GM12878 (cell line): Measurements from ENCODE around the gene CORO1C. TPM values are rescaled to one million over a fixed set of nuclear protein-coding genes. Genes with fewer than 3 reads are reported as not detected.

Experiments
- ATAC-seq: fragments of 200-7000 bp; cut with Tn5 transposase; 3 replicates; pipeline ENCODE4 v1.9.1; 2020; ENCODE audit warnings: mild to moderate bottlenecking, moderate library complexity
- BruUV-seq: library from RNA; stranded (reverse); fragments of 400-500 nt; replicated peaks from 2 replicates; lab custom pipeline; 2021; lab: Mats Ljungman, UMichigan
- CTCF ChIA-PET: fragments of 300-600 bp; sonication (Branson Sonifier 250); formaldehyde crosslinking; extraction: SDS; loops from one replicate; lab custom pipeline; 2021; ENCODE audit warnings: inconsistent platforms; lab: Yijun Ruan, JAX
- POLR2A ChIA-PET: fragments of 350-600 bp; formaldehyde crosslinking; extraction: SDS; loops from one replicate; lab custom pipeline; 2021; ENCODE audit warnings: inconsistent platforms; lab: Charles Lee
- RAD21 ChIA-PET: fragments of 300-600 bp; sonication (Branson Sonifier 250); formaldehyde crosslinking; loops from one replicate; lab custom pipeline; 2023; ENCODE audit warnings: antibody characterized with exemption; ENCODE audit not compliant: unreplicated experiment; lab: Charles Lee
- SMC1A ChIA-PET: fragments of 300-600 bp; sonication (Branson Sonifier 250); formaldehyde crosslinking; loops from one replicate; lab custom pipeline; 2023; ENCODE audit not compliant: unreplicated experiment, uncharacterized antibody; lab: Charles Lee
- DNase-seq: peaks from one replicate; pipeline ENCODE4 v3.0.0-alpha.2; 2011; ENCODE audit warnings: low read depth, low spot score
- FAIRE-seq: peaks from 3 replicates; lab custom pipeline; 2011; peaks lifted over from hg19 to GRCh38; lab: Jason Lieb, UNC
- H2AFZ ChIP-seq: 2 replicates; pipeline ENCODE4 v1.6.0; 2011; ENCODE audit warnings: low read depth, low read length, control low read depth; ENCODE audit not compliant: control insufficient read depth
- H3K27ac ChIP-seq: 2 replicates; pipeline ENCODE4 v1.5.1; 2011; ENCODE audit warnings: control low read depth; ENCODE audit not compliant: control insufficient read depth, insufficient read depth
- H3K27me3 ChIP-seq, 2 experiments: replicated peaks in 1 of 2; 2 replicates each; pipeline versions ENCODE4 v1.6.0 to v1.6.1; 2011; ENCODE audit warnings: low read length in 1 of 2; ENCODE audit not compliant: control insufficient read depth in 2 of 2, insufficient read depth in 2 of 2
- H3K36me3 ChIP-seq, 2 experiments: 2 replicates each; pipeline ENCODE4 v1.5.1; 2011; ENCODE audit warnings: low read length in 1 of 2; ENCODE audit not compliant: control insufficient read depth in 2 of 2, insufficient read depth in 2 of 2
- H3K4me1 ChIP-seq: 2 replicates; pipeline ENCODE4 v1.6.1; 2011; ENCODE audit warnings: mild to moderate bottlenecking, low read length, moderate library complexity, mixed read lengths; ENCODE audit not compliant: control insufficient read depth, insufficient read depth
- H3K4me2 ChIP-seq: 2 replicates; pipeline ENCODE4 v1.6.0; 2011; ENCODE audit warnings: control low read depth; ENCODE audit not compliant: control insufficient read depth, insufficient read depth
- H3K4me3 ChIP-seq: fragments of 200-600 bp; sonication (generic); 2 replicates; pipeline ENCODE4 v1.5.1; 2016
- H3K79me2 ChIP-seq: 2 replicates; pipeline ENCODE4 v1.6.0; 2011; ENCODE audit warnings: low read length; ENCODE audit not compliant: control insufficient read depth, insufficient read depth
- H3K9ac ChIP-seq: 2 replicates; pipeline ENCODE4 v1.8.0; 2011; ENCODE audit warnings: low read length, control low read depth, mixed read lengths; ENCODE audit not compliant: control insufficient read depth, insufficient read depth
- H3K9me3 ChIP-seq: replicated peaks from 3 replicates; pipeline ENCODE4 v1.5.1; 2011; ENCODE audit warnings: mild to moderate bottlenecking, low read length; ENCODE audit not compliant: control insufficient read depth, insufficient read depth
- H4K20me1 ChIP-seq: 2 replicates; pipeline ENCODE4 v1.6.0; 2011; ENCODE audit not compliant: control insufficient read depth, insufficient read depth
- FOXM1 ChIP-seq: IDR thresholded peaks from 2 replicates; pipeline ENCODE4 v1.6.1; 2012; ENCODE audit warnings: low read depth, mild to moderate bottlenecking, inconsistent platforms, low read length, moderate library complexity
- MEF2B ChIP-seq: fragments of 450-650 bp; IDR thresholded peaks from 2 replicates; pipeline ENCODE4 v1.6.1; 2018; ENCODE audit warnings: mild to moderate bottlenecking, moderate library complexity; ENCODE audit not compliant: partially characterized antibody, poor library complexity, severe bottlenecking
- MYB ChIP-seq: fragments of 150-350 bp; IDR thresholded peaks from 2 replicates; pipeline ENCODE4 v1.6.1; 2014; ENCODE audit warnings: mild to moderate bottlenecking, low read depth, low read length, borderline replicate concordance
- POU2F2 ChIP-seq: IDR thresholded peaks from 3 replicates; pipeline ENCODE4 v1.6.1; 2011; ENCODE audit warnings: low read depth, mild to moderate bottlenecking, low read length, borderline replicate concordance
- RFX5 ChIP-seq: IDR thresholded peaks from 2 replicates; pipeline ENCODE4 v1.6.1; 2011; ENCODE audit warnings: low read depth, low read length, improper control_type of control experiment
- SREBF2 ChIP-seq: IDR thresholded peaks from 2 replicates; pipeline ENCODE4 v1.6.1; 2012; ENCODE audit warnings: mild to moderate bottlenecking, low read length
- ZNF207 ChIP-seq: fragments of 450-650 bp; IDR thresholded peaks from 2 replicates; pipeline ENCODE4 v1.6.1; 2014; ENCODE audit warnings: antibody characterized with exemption, mild to moderate bottlenecking, borderline replicate concordance
- WGBS: methylation state at CpG from one replicate; pipeline ENCODE4 v1.1.6; 2016; ENCODE audit warnings: low lambda C conversion rate; ENCODE audit not compliant: insufficient replicate concordance, insufficient coverage; ENCODE audit errors: missing lambda C conversion rate; 5-methylcytosine and 5-hydroxymethylcytosine counted together
- in situ Hi-C: fragments of 300-500 bp; cut with MboI; formaldehyde crosslinking; loops from 9 replicates; pipeline ENCODE4 v1.14.3; 2018; ENCODE audit warnings: mixed read lengths
- intact Hi-C: fragments of 100-400 bp; cut with micrococcal nuclease; formaldehyde crosslinking; loops from one replicate; pipeline ENCODE4 v1.14.2; 2022; ENCODE audit not compliant: unreplicated experiment
- polyA plus RNA-seq, 11 experiments: library from polyadenylated mRNA; depleted of rRNA in 4 of 11; unstranded in 6 of 11; stranded (reverse) in 5 of 11; fragments of >200 nt; fragmentation: Nextera tagmentation in 4 of 11; fragmentation: Illumina TruSeq in 1 of 11; extraction: Ambion mirVana in 4 of 11; extraction: Trizol in 1 of 11; gene quantifications; 1 replicate in 1 of 11; 2 replicates in 10 of 11; pipeline versions ENCODE4 v1.2.1 to v1.2.3, GENCODE V29; 2011 to 2016; ENCODE audit warnings: inconsistent platforms in 2 of 11, missing spikeins in 2 of 11, low read depth in 1 of 11
- total RNA-seq, 4 experiments: library from RNA; depleted of rRNA in 3 of 4; stranded (reverse); fragments of >200 nt in 3 of 4; fragmentation: Illumina TruSeq in 1 of 4; extraction: Trizol in 1 of 4; gene quantifications; 2 replicates each; pipeline versions ENCODE4 v1.2.1 to v1.2.3, GENCODE V29; 2013 to 2021
- TF ChIP-seq, protein P1 (sequence below): fragments of 450-650 bp; IDR thresholded peaks from 2 replicates; pipeline ENCODE4 v1.6.1; 2017; ENCODE audit warnings: mild to moderate bottlenecking
- TF ChIP-seq, protein P2 (sequence below): fragments of 450-650 bp; IDR thresholded peaks from 2 replicates; pipeline ENCODE4 v1.6.1; 2014; ENCODE audit warnings: mild to moderate bottlenecking
- TF ChIP-seq, protein P3 (sequence below): IDR thresholded peaks from 2 replicates; pipeline ENCODE4 v1.6.1; 2012; ENCODE audit warnings: low read length, inconsistent platforms
- TF ChIP-seq, protein P4 (sequence below): IDR thresholded peaks from 2 replicates; pipeline ENCODE4 v1.6.1; 2012; ENCODE audit warnings: low read depth, low read length, improper control_type of control experiment
- TF ChIP-seq, protein P5 (sequence below): IDR thresholded peaks from 2 replicates; pipeline ENCODE4 v1.6.1; 2011; ENCODE audit warnings: borderline replicate concordance, low read depth, mild to moderate bottlenecking, moderate library complexity, mixed read lengths, low read length; ENCODE audit not compliant: insufficient read depth; ENCODE audit errors: extremely low read length
- TF ChIP-seq, protein P6 (sequence below): fragments of 450-650 bp; IDR thresholded peaks from 2 replicates; pipeline ENCODE4 v1.6.1; 2017; ENCODE audit warnings: antibody characterized with exemption, mild to moderate bottlenecking, moderate library complexity

Gene CORO1C
- total and polyA plus RNA-seq, 10 of the 15 experiments (the other 5 are each of a cell fraction or from before 2014, with no cell fraction given): 52.7 to 254 (median 171) TPM

DNA sequence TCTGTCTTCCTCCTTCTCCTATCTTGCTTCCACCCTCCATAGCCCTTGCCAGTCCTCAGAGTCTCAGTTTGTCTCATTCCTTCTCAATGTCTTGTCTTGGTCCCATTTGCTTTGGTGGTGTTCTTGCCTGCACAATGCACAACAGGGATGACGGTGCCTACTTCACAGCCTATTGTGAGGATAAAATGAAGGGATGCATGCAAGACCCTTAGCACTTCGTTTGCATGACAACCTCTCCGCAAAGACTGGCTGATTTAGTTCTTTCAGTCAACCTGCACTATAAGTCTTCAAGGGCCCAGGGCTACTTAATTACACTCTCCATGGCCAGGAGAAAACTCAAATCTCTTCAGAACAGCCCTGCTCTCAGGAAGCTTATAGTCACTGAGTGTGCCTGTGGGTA lies 106.1 kb downstream of the CORO1C start (continued):
- TF ChIP-seq SREBF2: no peak
- TF ChIP-seq, protein P1, sequence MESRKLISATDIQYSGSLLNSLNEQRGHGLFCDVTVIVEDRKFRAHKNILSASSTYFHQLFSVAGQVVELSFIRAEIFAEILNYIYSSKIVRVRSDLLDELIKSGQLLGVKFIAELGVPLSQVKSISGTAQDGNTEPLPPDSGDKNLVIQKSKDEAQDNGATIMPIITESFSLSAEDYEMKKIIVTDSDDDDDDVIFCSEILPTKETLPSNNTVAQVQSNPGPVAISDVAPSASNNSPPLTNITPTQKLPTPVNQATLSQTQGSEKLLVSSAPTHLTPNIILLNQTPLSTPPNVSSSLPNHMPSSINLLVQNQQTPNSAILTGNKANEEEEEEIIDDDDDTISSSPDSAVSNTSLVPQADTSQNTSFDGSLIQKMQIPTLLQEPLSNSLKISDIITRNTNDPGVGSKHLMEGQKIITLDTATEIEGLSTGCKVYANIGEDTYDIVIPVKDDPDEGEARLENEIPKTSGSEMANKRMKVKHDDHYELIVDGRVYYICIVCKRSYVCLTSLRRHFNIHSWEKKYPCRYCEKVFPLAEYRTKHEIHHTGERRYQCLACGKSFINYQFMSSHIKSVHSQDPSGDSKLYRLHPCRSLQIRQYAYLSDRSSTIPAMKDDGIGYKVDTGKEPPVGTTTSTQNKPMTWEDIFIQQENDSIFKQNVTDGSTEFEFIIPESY: no peak
- TF ChIP-seq RFX5: no peak
- TF ChIP-seq, protein P2, sequence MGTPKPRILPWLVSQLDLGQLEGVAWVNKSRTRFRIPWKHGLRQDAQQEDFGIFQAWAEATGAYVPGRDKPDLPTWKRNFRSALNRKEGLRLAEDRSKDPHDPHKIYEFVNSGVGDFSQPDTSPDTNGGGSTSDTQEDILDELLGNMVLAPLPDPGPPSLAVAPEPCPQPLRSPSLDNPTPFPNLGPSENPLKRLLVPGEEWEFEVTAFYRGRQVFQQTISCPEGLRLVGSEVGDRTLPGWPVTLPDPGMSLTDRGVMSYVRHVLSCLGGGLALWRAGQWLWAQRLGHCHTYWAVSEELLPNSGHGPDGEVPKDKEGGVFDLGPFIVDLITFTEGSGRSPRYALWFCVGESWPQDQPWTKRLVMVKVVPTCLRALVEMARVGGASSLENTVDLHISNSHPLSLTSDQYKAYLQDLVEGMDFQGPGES: no peak
- TF ChIP-seq, protein P3, sequence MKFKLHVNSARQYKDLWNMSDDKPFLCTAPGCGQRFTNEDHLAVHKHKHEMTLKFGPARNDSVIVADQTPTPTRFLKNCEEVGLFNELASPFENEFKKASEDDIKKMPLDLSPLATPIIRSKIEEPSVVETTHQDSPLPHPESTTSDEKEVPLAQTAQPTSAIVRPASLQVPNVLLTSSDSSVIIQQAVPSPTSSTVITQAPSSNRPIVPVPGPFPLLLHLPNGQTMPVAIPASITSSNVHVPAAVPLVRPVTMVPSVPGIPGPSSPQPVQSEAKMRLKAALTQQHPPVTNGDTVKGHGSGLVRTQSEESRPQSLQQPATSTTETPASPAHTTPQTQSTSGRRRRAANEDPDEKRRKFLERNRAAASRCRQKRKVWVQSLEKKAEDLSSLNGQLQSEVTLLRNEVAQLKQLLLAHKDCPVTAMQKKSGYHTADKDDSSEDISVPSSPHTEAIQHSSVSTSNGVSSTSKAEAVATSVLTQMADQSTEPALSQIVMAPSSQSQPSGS: no peak
- TF ChIP-seq, all 136 proteins: peak for 0

DNA sequence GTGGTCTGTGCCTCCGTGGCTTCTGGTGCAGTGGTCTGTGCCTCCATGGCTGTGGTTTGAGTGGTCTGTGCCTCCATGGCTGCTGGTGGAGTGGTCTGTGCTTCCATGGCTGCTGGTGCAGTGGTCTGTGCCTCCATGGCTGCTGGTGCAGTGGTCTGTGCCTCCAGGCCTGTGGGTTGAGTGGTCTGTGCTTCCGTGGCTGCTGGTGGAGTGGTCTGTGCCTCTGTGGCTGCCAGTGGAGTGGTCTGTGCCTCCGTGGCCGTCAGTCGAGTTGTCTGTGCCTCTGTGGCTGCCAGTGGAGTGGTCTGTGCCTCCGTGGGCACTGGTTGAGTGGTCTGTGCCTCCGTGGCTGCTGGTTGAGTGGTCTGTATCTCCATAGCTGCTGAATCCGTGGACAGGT lies 107.7 kb downstream of the CORO1C start:
- no TSS peak for BruUV-seq
- no peak for DNase-seq
- H3K9ac ChIP-seq: no peak overlapping the region
- H3K36me3 ChIP-seq: peaks cover 3 to 14% of the 10 kb centered on the region in 2 experiments; a peak in 3 of 4 replicates
- ChIA-PET SMC1A (no interaction called here), CTCF (interaction anchor here (17.2 kb wide), 1 partner anchor 56 kb away, joined by 866 read pairs; the partner anchor contains the start of genes ISCU and SART3), POLR2A (no interaction called here), RAD21 (interaction anchor here (1.5 kb wide), 1 partner anchor 180 kb away, joined by 4 read pairs; no protein-coding TSS in a partner anchor)
- in situ Hi-C loops: no loop called here
- WGBS: 85% methylated on average over 8 of the region's 8 CpGs
- H3K27me3 ChIP-seq: no peaks in the 10 kb centered on the region
- H3K27ac ChIP-seq: no peak overlapping the region
- FAIRE-seq: no peak
- H4K20me1 ChIP-seq: no peaks in the 10 kb centered on the region
- H3K4me3 ChIP-seq: no peak overlapping the region
- no peaks in the 10 kb centered on the region; the same call in 2 of the 3 replicates for H3K9me3 ChIP-seq
- no peak overlapping the region for H2AFZ ChIP-seq
- H3K4me1 ChIP-seq: peaks cover 20% of the 10 kb centered on the region
- intact Hi-C loops: no loop called here
- ATAC-seq: no peak
- no peak overlapping the region for H3K4me2 ChIP-seq
- H3K79me2 ChIP-seq: peaks cover under 1% of the 10 kb centered on the region; the same call in 1 of the 2 replicates
- TF ChIP-seq, protein P4, sequence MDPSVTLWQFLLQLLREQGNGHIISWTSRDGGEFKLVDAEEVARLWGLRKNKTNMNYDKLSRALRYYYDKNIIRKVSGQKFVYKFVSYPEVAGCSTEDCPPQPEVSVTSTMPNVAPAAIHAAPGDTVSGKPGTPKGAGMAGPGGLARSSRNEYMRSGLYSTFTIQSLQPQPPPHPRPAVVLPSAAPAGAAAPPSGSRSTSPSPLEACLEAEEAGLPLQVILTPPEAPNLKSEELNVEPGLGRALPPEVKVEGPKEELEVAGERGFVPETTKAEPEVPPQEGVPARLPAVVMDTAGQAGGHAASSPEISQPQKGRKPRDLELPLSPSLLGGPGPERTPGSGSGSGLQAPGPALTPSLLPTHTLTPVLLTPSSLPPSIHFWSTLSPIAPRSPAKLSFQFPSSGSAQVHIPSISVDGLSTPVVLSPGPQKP: no peak
- TF ChIP-seq, protein P5, sequence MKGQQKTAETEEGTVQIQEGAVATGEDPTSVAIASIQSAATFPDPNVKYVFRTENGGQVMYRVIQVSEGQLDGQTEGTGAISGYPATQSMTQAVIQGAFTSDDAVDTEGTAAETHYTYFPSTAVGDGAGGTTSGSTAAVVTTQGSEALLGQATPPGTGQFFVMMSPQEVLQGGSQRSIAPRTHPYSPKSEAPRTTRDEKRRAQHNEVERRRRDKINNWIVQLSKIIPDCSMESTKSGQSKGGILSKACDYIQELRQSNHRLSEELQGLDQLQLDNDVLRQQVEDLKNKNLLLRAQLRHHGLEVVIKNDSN: no peak
- TF ChIP-seq, protein P6, sequence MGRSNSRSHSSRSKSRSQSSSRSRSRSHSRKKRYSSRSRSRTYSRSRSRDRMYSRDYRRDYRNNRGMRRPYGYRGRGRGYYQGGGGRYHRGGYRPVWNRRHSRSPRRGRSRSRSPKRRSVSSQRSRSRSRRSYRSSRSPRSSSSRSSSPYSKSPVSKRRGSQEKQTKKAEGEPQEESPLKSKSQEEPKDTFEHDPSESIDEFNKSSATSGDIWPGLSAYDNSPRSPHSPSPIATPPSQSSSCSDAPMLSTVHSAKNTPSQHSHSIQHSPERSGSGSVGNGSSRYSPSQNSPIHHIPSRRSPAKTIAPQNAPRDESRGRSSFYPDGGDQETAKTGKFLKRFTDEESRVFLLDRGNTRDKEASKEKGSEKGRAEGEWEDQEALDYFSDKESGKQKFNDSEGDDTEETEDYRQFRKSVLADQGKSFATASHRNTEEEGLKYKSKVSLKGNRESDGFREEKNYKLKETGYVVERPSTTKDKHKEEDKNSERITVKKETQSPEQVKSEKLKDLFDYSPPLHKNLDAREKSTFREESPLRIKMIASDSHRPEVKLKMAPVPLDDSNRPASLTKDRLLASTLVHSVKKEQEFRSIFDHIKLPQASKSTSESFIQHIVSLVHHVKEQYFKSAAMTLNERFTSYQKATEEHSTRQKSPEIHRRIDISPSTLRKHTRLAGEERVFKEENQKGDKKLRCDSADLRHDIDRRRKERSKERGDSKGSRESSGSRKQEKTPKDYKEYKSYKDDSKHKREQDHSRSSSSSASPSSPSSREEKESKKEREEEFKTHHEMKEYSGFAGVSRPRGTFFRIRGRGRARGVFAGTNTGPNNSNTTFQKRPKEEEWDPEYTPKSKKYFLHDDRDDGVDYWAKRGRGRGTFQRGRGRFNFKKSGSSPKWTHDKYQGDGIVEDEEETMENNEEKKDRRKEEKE: no peak
- TF ChIP-seq ZNF207: no peak
- no peak for TF ChIP-seq MEF2B
- no peak for TF ChIP-seq MYB
- TF ChIP-seq FOXM1: no peak
- no peak for TF ChIP-seq POU2F2
